ENCODE measurements around the gene RCAN2.

The RCAN2 gene

DNA sequence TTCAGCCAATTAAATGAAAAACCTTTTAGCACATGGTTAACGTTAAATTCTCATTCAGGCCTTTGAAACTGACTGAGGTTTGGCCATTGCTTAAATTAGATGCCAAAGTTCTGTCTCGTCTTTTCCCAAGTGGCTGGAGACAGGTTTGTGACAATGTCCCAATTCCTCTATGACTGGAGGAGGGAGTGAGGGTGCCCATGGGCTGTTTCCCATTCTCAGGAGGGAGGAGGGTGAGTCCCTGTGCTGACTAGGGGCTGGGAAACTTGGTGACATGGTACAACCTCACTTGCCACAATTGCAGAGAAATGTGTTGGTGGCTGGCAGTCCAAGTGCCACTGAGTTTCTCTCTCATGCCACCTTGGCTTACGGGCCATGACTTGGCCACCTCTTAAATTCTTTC, 256.5 kb downstream of the RCAN2 start:
- TF ChIP-seq, protein P1, sequence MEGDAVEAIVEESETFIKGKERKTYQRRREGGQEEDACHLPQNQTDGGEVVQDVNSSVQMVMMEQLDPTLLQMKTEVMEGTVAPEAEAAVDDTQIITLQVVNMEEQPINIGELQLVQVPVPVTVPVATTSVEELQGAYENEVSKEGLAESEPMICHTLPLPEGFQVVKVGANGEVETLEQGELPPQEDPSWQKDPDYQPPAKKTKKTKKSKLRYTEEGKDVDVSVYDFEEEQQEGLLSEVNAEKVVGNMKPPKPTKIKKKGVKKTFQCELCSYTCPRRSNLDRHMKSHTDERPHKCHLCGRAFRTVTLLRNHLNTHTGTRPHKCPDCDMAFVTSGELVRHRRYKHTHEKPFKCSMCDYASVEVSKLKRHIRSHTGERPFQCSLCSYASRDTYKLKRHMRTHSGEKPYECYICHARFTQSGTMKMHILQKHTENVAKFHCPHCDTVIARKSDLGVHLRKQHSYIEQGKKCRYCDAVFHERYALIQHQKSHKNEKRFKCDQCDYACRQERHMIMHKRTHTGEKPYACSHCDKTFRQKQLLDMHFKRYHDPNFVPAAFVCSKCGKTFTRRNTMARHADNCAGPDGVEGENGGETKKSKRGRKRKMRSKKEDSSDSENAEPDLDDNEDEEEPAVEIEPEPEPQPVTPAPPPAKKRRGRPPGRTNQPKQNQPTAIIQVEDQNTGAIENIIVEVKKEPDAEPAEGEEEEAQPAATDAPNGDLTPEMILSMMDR (IDR thresholded peaks at IDR 0.05; ENCODE audit: insufficient read depth, missing control alignments), result no peak
- FAIRE-seq, result no peak

DNA sequence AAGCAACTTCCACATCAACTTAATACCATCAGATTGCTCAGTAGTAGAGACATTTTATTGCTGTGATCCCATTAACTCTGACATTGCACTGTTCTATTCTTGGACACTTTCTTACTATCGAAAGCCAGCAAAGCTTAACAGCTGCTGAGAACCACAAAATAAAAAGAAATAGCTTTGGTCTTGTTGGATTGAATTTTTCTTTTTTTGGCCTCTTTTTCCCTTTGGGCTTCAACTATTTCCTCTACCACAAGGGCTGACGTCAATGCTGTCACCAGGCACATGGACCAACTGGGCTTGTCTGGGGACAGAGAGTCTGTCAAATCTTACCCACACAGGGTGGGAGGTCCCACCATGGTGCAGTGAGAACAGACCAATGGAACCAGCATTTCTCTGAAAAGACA, 257.1 kb downstream of the RCAN2 start:
- TF ChIP-seq, protein P1 (IDR thresholded peaks at IDR 0.05; ENCODE audit: insufficient read depth, missing control alignments), result no peak
- DNase-seq (ENCODE audit: insufficient read length, low spot score), result no peak
- no peak for FAIRE-seq

More for the DNA sequence above, 256.5 kb downstream of the RCAN2 start:
- no peak for DNase-seq (ENCODE audit: insufficient read length, low spot score)

DNA sequence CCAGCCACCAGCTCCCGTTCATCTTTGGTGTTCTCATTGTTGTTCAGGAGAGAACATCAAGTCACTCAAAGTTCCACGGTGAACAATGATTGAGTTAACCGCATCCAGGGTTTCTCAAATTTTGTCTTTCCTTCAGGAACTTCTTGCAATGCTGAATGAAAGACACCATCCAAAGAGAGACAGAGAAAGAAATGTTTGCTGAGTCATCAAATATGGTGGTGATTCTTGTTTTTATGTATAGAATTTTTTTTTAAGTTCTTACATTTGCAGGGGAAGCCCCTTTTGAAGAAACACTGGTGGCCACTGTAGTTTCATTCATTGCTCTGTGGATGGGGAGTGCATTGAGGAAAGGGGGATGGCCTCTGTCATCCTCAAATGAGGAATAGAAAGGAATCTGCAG, 258.1 kb downstream of the RCAN2 start:
- TF ChIP-seq, protein P1 (IDR thresholded peaks at IDR 0.05; ENCODE audit: insufficient read depth, missing control alignments), result no peak
- no peak for DNase-seq (ENCODE audit: insufficient read length, low spot score)
- no peak for FAIRE-seq

DNA sequence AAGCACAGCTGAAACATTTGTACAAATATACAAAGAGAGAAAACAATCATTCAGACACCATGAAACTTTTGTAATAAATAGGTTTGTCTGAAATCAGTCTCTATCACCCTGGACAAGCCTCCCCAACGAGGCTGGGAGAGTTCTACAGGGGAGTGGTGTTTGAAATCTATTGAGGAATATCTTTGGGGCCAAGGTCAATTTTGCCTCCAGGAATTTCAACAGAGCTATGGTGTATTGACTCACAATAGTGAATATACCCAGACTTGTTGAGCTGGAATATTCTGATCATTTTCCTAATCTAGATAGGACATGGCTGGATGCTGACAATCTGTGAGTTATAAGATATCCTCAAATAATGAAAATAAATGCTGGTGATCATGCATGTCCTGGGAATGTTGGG, 269.0 kb downstream of the RCAN2 start:
- TF ChIP-seq, protein P1 (IDR thresholded peaks at IDR 0.05; ENCODE audit: insufficient read depth, missing control alignments), result no peak
- DNase-seq (ENCODE audit: insufficient read length, low spot score), result no peak
- no peak for FAIRE-seq

DNA sequence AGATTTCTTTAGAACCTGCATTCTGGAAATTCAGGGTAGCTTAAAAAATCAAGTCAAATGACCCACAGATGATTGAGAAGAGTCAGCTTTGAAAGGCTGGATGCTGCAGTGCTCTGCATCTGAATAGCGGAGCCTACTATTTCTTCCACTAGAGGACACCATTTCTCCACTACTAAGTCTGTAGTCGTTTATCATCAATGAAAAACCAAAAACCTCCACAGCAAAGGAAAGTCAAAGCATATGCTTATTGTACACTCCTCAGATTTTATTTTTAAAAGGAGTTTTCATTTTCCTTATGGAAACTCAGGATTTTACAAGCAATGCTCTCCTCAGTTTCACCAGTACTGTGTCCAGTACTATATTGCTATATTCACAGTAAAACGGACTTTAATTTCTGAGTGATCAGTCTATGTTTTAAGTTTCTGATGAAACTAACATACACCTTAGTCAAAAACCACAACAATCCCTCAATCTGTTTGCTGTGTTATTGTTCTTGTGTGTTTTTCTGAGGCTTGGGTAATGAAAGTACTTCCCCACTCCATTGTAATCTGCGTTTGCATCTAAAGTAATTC, 269.9 kb downstream of the RCAN2 start:
- FAIRE-seq (no peak), DNase-seq (ENCODE audit: insufficient read length, low spot score) (no peak)
- TF ChIP-seq, protein P1 (IDR thresholded peaks at IDR 0.05; ENCODE audit: insufficient read depth, missing control alignments), result peak; percentile 71

DNA sequence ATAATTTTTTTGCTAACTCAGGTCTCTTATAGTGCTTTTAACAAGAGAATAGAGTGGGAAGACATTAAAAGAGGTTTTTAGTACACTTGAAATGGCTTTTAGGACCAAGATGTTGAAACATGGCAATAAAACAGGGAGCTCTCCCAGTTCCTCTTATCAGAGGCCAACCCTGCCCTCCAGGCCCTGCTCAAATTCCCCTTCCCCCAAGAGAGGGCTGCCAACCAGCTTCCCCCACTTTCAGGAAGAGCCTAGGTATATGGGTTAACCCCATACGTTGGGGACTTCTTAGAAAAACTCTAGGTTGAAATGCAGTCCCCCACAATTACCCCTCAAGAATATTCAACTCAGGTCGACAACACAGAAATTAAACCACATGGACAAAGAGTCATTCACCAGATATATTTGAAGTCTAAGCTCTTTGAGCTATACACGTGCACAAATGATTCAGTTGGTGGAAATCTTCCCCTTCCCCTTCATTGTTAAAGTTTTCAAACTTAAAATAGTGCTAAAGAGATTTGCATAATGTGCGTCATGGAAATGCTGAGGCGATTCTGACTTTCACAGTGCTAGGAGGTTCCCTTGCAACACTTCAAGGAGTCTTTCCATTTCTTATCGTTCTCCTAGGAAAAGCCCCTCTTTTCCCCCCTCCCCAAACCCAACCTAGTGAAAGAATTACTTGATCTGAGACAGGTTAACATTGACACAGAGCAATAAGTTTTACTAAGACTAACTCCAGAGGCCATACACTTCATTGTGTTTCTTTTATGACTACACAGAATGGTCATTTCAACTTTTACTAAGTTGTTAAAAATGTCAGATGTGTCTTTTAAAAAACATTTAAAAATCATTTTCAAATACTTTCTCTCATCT, 270.7 kb downstream of the RCAN2 start:
- TF ChIP-seq, protein P1 (IDR thresholded peaks at IDR 0.05; ENCODE audit: insufficient read depth, missing control alignments), result no peak
- FAIRE-seq (no peak), DNase-seq (ENCODE audit: insufficient read length, low spot score) (no peak)

DNA sequence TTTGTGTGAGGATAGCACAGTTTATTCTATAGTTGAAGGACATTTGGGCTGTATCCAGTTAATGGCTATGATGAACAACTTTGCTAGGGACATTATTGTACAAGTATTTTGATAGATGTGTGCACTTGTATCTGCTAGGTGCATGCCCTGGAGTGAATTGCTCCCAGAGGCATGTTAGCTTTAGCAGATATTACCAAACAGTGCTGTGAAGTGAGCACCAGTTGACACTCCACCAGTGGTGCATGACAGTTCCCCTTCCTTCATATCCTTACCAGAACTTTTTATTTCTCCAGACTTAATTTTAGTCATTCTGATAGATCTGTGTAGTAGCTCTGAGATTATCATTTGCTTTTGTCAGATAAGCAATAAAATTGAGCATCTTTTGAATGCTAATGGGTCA, 271.6 kb downstream of the RCAN2 start:
- DNase-seq (ENCODE audit: insufficient read length, low spot score), result no peak
- FAIRE-seq, result no peak
- TF ChIP-seq, protein P1 (IDR thresholded peaks at IDR 0.05; ENCODE audit: insufficient read depth, missing control alignments), result no peak
